GM21723 (cell line): ENCODE results near the gene VWA2.
"Not testable (repeated sequence)": the region's sequence is repeated elsewhere in the genome, so short reads cannot be mapped to it uniquely, and the experiment has no call there.

ENCODE experiments used
- ATAC-seq: cut with Tn5 transposase; IDR thresholded peaks from one replicate; pipeline ENCODE4 v1.9.1; 2021; ENCODE audit warnings: mild to moderate bottlenecking, moderate library complexity; ENCODE audit not compliant: unreplicated experiment

VWA2 gene

GRCh38 chr10:114313866-114314265 lies 74.8 kb downstream of the VWA2 start:
- ATAC-seq, result no peak

- no peak for ATAC-seq
Observed at GRCh38 chr10:114315566-114316420, 76.7 kb downstream of the VWA2 start.

GRCh38 chr10:114316744-114317143 lies 77.7 kb downstream of the VWA2 start:
- ATAC-seq, result no peak

GRCh38 chr10:114319406-114320248 lies 80.6 kb downstream of the VWA2 start:
- no peak for ATAC-seq

GRCh38 chr10:114320249-114321116 lies 81.4 kb downstream of the VWA2 start:
- ATAC-seq, result no peak

GRCh38 chr10:114322344-114322743 lies 83.3 kb downstream of the VWA2 start:
- no peak for ATAC-seq

GRCh38 chr10:114323023-114323422 lies 84.0 kb downstream of the VWA2 start:
- ATAC-seq, result no peak

GRCh38 chr10:114326795-114327194 lies 87.7 kb downstream of the VWA2 start:
- no peak for ATAC-seq

- no peak for ATAC-seq
Observed at GRCh38 chr10:114327537-114328440, 88.7 kb downstream of the VWA2 start.

- no peak for ATAC-seq
Observed at GRCh38 chr10:114328441-114328812, 89.4 kb downstream of the VWA2 start.

GRCh38 chr10:114328874-114329273 lies 89.8 kb downstream of the VWA2 start:
- no peak for ATAC-seq

GRCh38 chr10:114329634-114330365 lies 90.7 kb downstream of the VWA2 start:
- no peak for ATAC-seq

GRCh38 chr10:114332301-114333192 lies 93.5 kb downstream of the VWA2 start:
- no peak for ATAC-seq

GRCh38 chr10:114333441-114333840 lies 94.4 kb downstream of the VWA2 start:
- not testable (repeated sequence) for ATAC-seq

GRCh38 chr10:114334301-114334700 lies 95.2 kb downstream of the VWA2 start:
- no peak for ATAC-seq

GRCh38 chr10:114335614-114336013 lies 96.6 kb downstream of the VWA2 start:
- no peak for ATAC-seq

GRCh38 chr10:114336823-114337509 lies 97.9 kb downstream of the VWA2 start:
- ATAC-seq, result no peak
